H1 (cell line): ENCODE measurements around the gene SATB2. TPM values are rescaled to one million over a fixed set of nuclear protein-coding genes. Genes with fewer than 3 reads are reported as not detected.

Experiments used
- CTCF ChIA-PET: fragments of 300-600 bp; sonication (Branson Sonifier 250); formaldehyde crosslinking; loops from one replicate; lab custom pipeline; 2021; ENCODE audit not compliant: partially characterized antibody; lab: Charles Lee
- POLR2A ChIA-PET: fragments of 300-600 bp; sonication (Branson Sonifier 250); formaldehyde crosslinking; loops from one replicate; lab custom pipeline; 2021; ENCODE audit warnings: inconsistent platforms; ENCODE audit not compliant: partially characterized antibody; lab: Charles Lee
- DNase-seq, 2 experiments: peaks; one replicate each; pipeline versions ENCODE4 v3.0.0 to v3.0.0-alpha.2; 2010 to 2022; ENCODE audit warnings: low spot score in 2 of 2, low read depth in 1 of 2, mixed read lengths in 1 of 2
- FAIRE-seq: peaks from 2 replicates; lab custom pipeline; 2011; peaks lifted over from hg19 to GRCh38; lab: Jason Lieb, UNC
- H2AFZ ChIP-seq: 2 replicates; pipeline ENCODE4 v1.8.1; 2012; ENCODE audit warnings: low read length, inconsistent platforms
- H2AK5ac ChIP-seq: 2 replicates; pipeline ENCODE4 v1.6.1; 2013; ENCODE audit warnings: low read depth, low read length
- H2BK120ac ChIP-seq: replicated peaks from 2 replicates; pipeline ENCODE3; 2013; ENCODE audit warnings: low read depth, low read length, inconsistent platforms
- H2BK12ac ChIP-seq: 2 replicates; pipeline ENCODE4 v1.6.1; 2013; ENCODE audit warnings: low read depth, low read length
- H2BK15ac ChIP-seq: 2 replicates; pipeline ENCODE4 v1.6.1; 2013; ENCODE audit warnings: low read length
- H2BK20ac ChIP-seq: 2 replicates; pipeline ENCODE4 v1.6.1; 2013; ENCODE audit warnings: low read length
- H2BK5ac ChIP-seq: 2 replicates; pipeline ENCODE4 v1.6.1; 2013; ENCODE audit warnings: low read depth, low read length
- H3K14ac ChIP-seq: 2 replicates; pipeline ENCODE4 v1.6.1; 2013; ENCODE audit warnings: inconsistent platforms; ENCODE audit not compliant: insufficient read length
- H3K18ac ChIP-seq: 2 replicates; pipeline ENCODE4 v1.6.1; 2013; ENCODE audit warnings: low read length; ENCODE audit errors: extremely low read depth
- H3K23ac ChIP-seq: 2 replicates; pipeline ENCODE4 v1.6.1; 2013; ENCODE audit warnings: inconsistent platforms; ENCODE audit not compliant: insufficient read length
- H3K23me2 ChIP-seq: 2 replicates; pipeline ENCODE4 v1.6.1; 2013; ENCODE audit warnings: low read depth, low read length
- H3K27ac ChIP-seq: 2 replicates; pipeline ENCODE4 v1.6.1; 2011; ENCODE audit warnings: low read depth, low read length, inconsistent platforms
- H3K27me3 ChIP-seq, 4 experiments: replicated peaks in 1 of 4; 1 replicate in 1 of 4; 2 replicates in 3 of 4; pipeline versions ENCODE4 v1.6.1 to v1.8.1; 2011 to 2013; ENCODE audit warnings: low read length in 3 of 4, mild to moderate bottlenecking in 3 of 4, inconsistent platforms in 2 of 4, mixed read lengths in 2 of 4, moderate library complexity in 1 of 4; ENCODE audit not compliant: control insufficient read depth in 3 of 4, insufficient read depth in 3 of 4; ENCODE audit errors: extremely low read depth in 1 of 4
- H3K36me3 ChIP-seq, 4 experiments: 2 replicates each; pipeline versions ENCODE4 v1.6.1 to v1.8.1; 2011 to 2013; ENCODE audit warnings: mild to moderate bottlenecking in 4 of 4, low read length in 3 of 4, moderate library complexity in 2 of 4, control low read depth in 1 of 4, inconsistent platforms in 1 of 4; ENCODE audit not compliant: insufficient read depth in 4 of 4, control insufficient read depth in 2 of 4
- H3K4ac ChIP-seq: replicated peaks from 2 replicates; pipeline ENCODE3; 2013; ENCODE audit warnings: low read length, low read depth, mixed read lengths, inconsistent platforms; ENCODE audit not compliant: insufficient read length
- H3K4me1 ChIP-seq, 4 experiments: replicated peaks in 1 of 4; 1 replicate in 1 of 4; 2 replicates in 3 of 4; pipeline versions ENCODE4 v1.6.1 to v1.8.1; 2011 to 2013; ENCODE audit warnings: low read length in 3 of 4, inconsistent platforms in 2 of 4, mixed read lengths in 1 of 4; ENCODE audit not compliant: insufficient read depth in 4 of 4, control insufficient read depth in 3 of 4
- H3K4me2 ChIP-seq, 2 experiments: 2 replicates each; pipeline versions ENCODE4 v1.6.1 to v1.8.1; 2011 to 2013; ENCODE audit warnings: low read depth in 2 of 2, low read length in 2 of 2, control low read depth in 1 of 2, inconsistent platforms in 1 of 2, mild to moderate bottlenecking in 1 of 2; ENCODE audit not compliant: insufficient read depth in 1 of 2
- H3K4me3 ChIP-seq, 4 experiments: fragments of 200-600, 300-600 bp in 1 of 4; sonication (generic), shearing (Covaris generic), sonication (Bioruptor Twin) in 1 of 4; 2 replicates each; pipeline versions ENCODE4 v1.5.1 to v1.8.1; 2011 to 2016; ENCODE audit warnings: low read length in 4 of 4, low read depth in 3 of 4, control low read depth in 2 of 4, inconsistent platforms in 2 of 4, mild to moderate bottlenecking in 2 of 4, mixed read lengths in 1 of 4, moderate library complexity in 1 of 4; ENCODE audit not compliant: insufficient read depth in 2 of 4; ENCODE audit errors: extremely low read depth in 1 of 4
- H3K56ac ChIP-seq: replicated peaks from 2 replicates; pipeline ENCODE3; 2013; ENCODE audit warnings: low read depth, mild to moderate bottlenecking, mixed read lengths, low read length, inconsistent platforms; ENCODE audit not compliant: insufficient read length
- H3K79me1 ChIP-seq: 2 replicates; pipeline ENCODE4 v1.6.1; 2013; ENCODE audit warnings: low read depth, low read length, control low read depth
- H3K79me2 ChIP-seq, 2 experiments: 2 replicates each; pipeline versions ENCODE4 v1.6.1 to v1.8.1; 2012 to 2013; ENCODE audit warnings: low read length in 2 of 2, mild to moderate bottlenecking in 2 of 2, inconsistent platforms in 1 of 2; ENCODE audit not compliant: insufficient read depth in 2 of 2, control insufficient read depth in 1 of 2
- H3K9ac ChIP-seq, 4 experiments: replicated peaks in 1 of 4; 1 replicate in 1 of 4; 2 replicates in 3 of 4; pipeline versions ENCODE4 v1.6.1 to v1.8.1; 2011 to 2013; ENCODE audit warnings: low read depth in 3 of 4, low read length in 3 of 4, control low read depth in 2 of 4, mild to moderate bottlenecking in 2 of 4, moderate library complexity in 2 of 4, inconsistent platforms in 1 of 4; ENCODE audit errors: extremely low read depth in 1 of 4
- H3K9me3 ChIP-seq, 2 experiments: 2 replicates each; pipeline versions ENCODE4 v1.6.1 to v1.8.1; 2012 to 2013; ENCODE audit warnings: mild to moderate bottlenecking in 2 of 2, moderate library complexity in 2 of 2, control low read depth in 1 of 2, inconsistent platforms in 1 of 2, low read depth in 1 of 2, low read length in 1 of 2, mixed read lengths in 1 of 2; ENCODE audit not compliant: insufficient read depth in 2 of 2
- H4K20me1 ChIP-seq, 2 experiments: replicated peaks in 1 of 2; 2 replicates each; pipeline versions ENCODE3 to v1.8.1; 2011 to 2013; ENCODE audit warnings: inconsistent platforms in 2 of 2, low read length in 2 of 2, mild to moderate bottlenecking in 1 of 2; ENCODE audit not compliant: insufficient read depth in 2 of 2, control insufficient read depth in 1 of 2
- H4K5ac ChIP-seq: 2 replicates; pipeline ENCODE4 v1.6.1; 2013; ENCODE audit warnings: low read length, low read depth, mixed read lengths, inconsistent platforms; ENCODE audit not compliant: insufficient read length
- H4K8ac ChIP-seq: 2 replicates; pipeline ENCODE4 v1.8.0; 2013; ENCODE audit warnings: mild to moderate bottlenecking, moderate library complexity, low read length, inconsistent platforms; ENCODE audit not compliant: insufficient read depth; ENCODE audit errors: extremely low read depth
- H4K91ac ChIP-seq: replicated peaks from 2 replicates; pipeline ENCODE3; 2013; ENCODE audit warnings: low read length, mixed read lengths, inconsistent platforms; ENCODE audit not compliant: insufficient read length
- ATF2 ChIP-seq: IDR thresholded peaks from 2 replicates; pipeline ENCODE4 v1.6.1; 2012; ENCODE audit warnings: low read length, inconsistent platforms
- ATF3 ChIP-seq: IDR thresholded peaks from 2 replicates; pipeline ENCODE4 v1.6.1; 2011; ENCODE audit warnings: low read depth, mild to moderate bottlenecking, low read length; ENCODE audit not compliant: insufficient read depth
- BACH1 ChIP-seq: IDR thresholded peaks from 2 replicates; pipeline ENCODE4 v1.6.1; 2012; ENCODE audit warnings: low read length, improper control_type of control experiment
- CBX8 ChIP-seq: fragments of 300-800, 300-1000 bp; sonication (generic); IDR thresholded peaks from 2 replicates; pipeline ENCODE4 v1.7.1; 2016; ENCODE audit warnings: low read depth, low read length, borderline replicate concordance
- CEBPB ChIP-seq: IDR thresholded peaks from 2 replicates; pipeline ENCODE4 v1.6.1; 2012; ENCODE audit warnings: low read depth, low read length
- E2F6 ChIP-seq: IDR thresholded peaks from 2 replicates; pipeline ENCODE4 v1.6.1; 2012; ENCODE audit warnings: inconsistent platforms
- KDM5A ChIP-seq: fragments of 200-600 bp; IDR thresholded peaks from 2 replicates; pipeline ENCODE4 v1.7.1; 2012; ENCODE audit warnings: mild to moderate bottlenecking, low read length, inconsistent platforms, mixed read lengths
- NANOG ChIP-seq: IDR thresholded peaks from 2 replicates; pipeline ENCODE4 v1.6.1; 2011; ENCODE audit warnings: low read length, low read depth, mild to moderate bottlenecking, inconsistent platforms; ENCODE audit not compliant: insufficient read depth, poor library complexity, severe bottlenecking
- NRF1 ChIP-seq: IDR thresholded peaks from 2 replicates; pipeline ENCODE4 v1.6.1; 2011; ENCODE audit warnings: mild to moderate bottlenecking, low read depth, low read length, improper control_type of control experiment
- SP1 ChIP-seq: IDR thresholded peaks from 2 replicates; pipeline ENCODE4 v1.6.1; 2011; ENCODE audit warnings: low read depth, low read length
- SRF ChIP-seq: IDR thresholded peaks from 2 replicates; pipeline ENCODE4 v1.6.1; 2011; ENCODE audit warnings: mild to moderate bottlenecking, low read depth, low read length, moderate library complexity
- SUZ12 ChIP-seq: fragments of 200-600 bp; sonication (generic); IDR thresholded peaks from 2 replicates; pipeline ENCODE4 v1.6.1; 2012; ENCODE audit warnings: mild to moderate bottlenecking, inconsistent platforms, low read length, moderate library complexity, mixed read lengths
- WGBS, 2 experiments: shearing (Covaris generic) in 1 of 2; methylation state at CpG; one replicate each; pipeline versions ENCODE4 v1.1.6 to v1.1.7; 2013 to 2015; ENCODE audit warnings: low lambda C conversion rate in 2 of 2, mixed read lengths in 2 of 2, inconsistent platforms in 1 of 2, low coverage in 1 of 2, missing lambda C conversion rate in 1 of 2; ENCODE audit not compliant: insufficient replicate concordance in 2 of 2, insufficient coverage in 1 of 2, insufficient read length in 1 of 2; ENCODE audit errors: extremely low coverage in 1 of 2, missing lambda C conversion rate in 1 of 2; 5-methylcytosine and 5-hydroxymethylcytosine counted together
- polyA plus RNA-seq, 7 experiments: library from polyadenylated mRNA; depleted of rRNA in 3 of 7; stranded (reverse) in 5 of 7; unstranded in 2 of 7; fragments of >200 nt in 5 of 7; fragments of 200-250 nt in 2 of 7; gene quantifications; 1 replicate in 5 of 7; 2 replicates in 1 of 7; 4 replicates in 1 of 7; pipeline versions ENCODE4 v1.2.1 to v1.2.3, GENCODE V29; 2011 to 2013; ENCODE audit warnings: missing spikeins in 2 of 7, mixed read lengths in 2 of 7
- total RNA-seq: library from RNA; stranded (reverse); fragmentation: NEBNext Ultra II Directional; extraction: Animal tissue kit (Norgen Biotek cat#: 25700); gene quantifications from 2 replicates; pipeline ENCODE4 v1.2.1, GENCODE V29; 2021

The SATB2 gene
- total and polyA plus RNA-seq, 2 of the 8 experiments (the other 6 are each of a cell fraction or from before 2014, with no cell fraction given) = 1.3 to 5.7 TPM

GRCh38 chr2:199308567-199308966 is 149.2 kb downstream of the SATB2 start:
- Histone ChIP-seq H4K91ac (no peak overlapping the region), H3K4me1 (no peaks in the 10 kb centered on the region), H2AFZ (no peak overlapping the region), H3K79me2 (no peaks in the 10 kb centered on the region), H3K36me3 (no peaks in the 10 kb centered on the region), H4K8ac (no peak overlapping the region), H3K23me2 (no peaks in the 10 kb centered on the region; the same call in 1 of the 2 replicates), H3K56ac (no peak overlapping the region), H3K14ac (no peak overlapping the region), H2BK12ac (no peak overlapping the region), H3K4ac (no peak overlapping the region), H3K18ac (no peak overlapping the region), H3K4me3 (no peak overlapping the region), H4K5ac (no peak overlapping the region), H3K9me3 (no peaks in the 10 kb centered on the region), H3K27me3 (no peaks in the 10 kb centered on the region; a peak in 1 of 7 replicates), H2BK15ac (no peak overlapping the region), H2BK5ac (no peak overlapping the region), H2BK120ac (no peak overlapping the region), H3K27ac (no peak overlapping the region), H2BK20ac (no peak overlapping the region), H2AK5ac (no peak overlapping the region), H3K79me1 (no peaks in the 10 kb centered on the region), H3K23ac (no peak overlapping the region), H3K9ac (no peak overlapping the region), H3K4me2 (no peak overlapping the region), H4K20me1 (no peaks in the 10 kb centered on the region)
- CTCF ChIA-PET = no interaction called here
- 93% methylated on average over 14 of the region's 14 CpGs; no CpG with 5 or more reads in 1 of the 2 experiments for WGBS, 2 experiments
- FAIRE-seq (no peak), DNase-seq (no peak)
- POLR2A ChIA-PET = no interaction called here
- TF ChIP-seq ATF2 (no peak), NANOG (no peak), KDM5A (no peak), BACH1 (no peak), ATF3 (no peak), E2F6 (no peak), SUZ12 (no peak), CEBPB (no peak), SRF (no peak), SP1 (no peak), NRF1 (no peak), CBX8 (no peak)
